GM19193 (cell line): ENCODE results near the gene DROSHA.

Experiments
- POLR2A ChIP-seq: IDR thresholded peaks from 4 replicates; pipeline ENCODE4 v1.6.1; 2011; ENCODE audit not compliant: insufficient read depth, insufficient read length; ENCODE audit errors: extremely low read depth

Gene DROSHA

GRCh38 chr5:31385774-31386537 lies 145.9 kb downstream of the DROSHA start:
- no peak for TF ChIP-seq POLR2A

- no peak for TF ChIP-seq POLR2A
Observed at GRCh38 chr5:31383734-31384133, 148.2 kb downstream of the DROSHA start.

DNA sequence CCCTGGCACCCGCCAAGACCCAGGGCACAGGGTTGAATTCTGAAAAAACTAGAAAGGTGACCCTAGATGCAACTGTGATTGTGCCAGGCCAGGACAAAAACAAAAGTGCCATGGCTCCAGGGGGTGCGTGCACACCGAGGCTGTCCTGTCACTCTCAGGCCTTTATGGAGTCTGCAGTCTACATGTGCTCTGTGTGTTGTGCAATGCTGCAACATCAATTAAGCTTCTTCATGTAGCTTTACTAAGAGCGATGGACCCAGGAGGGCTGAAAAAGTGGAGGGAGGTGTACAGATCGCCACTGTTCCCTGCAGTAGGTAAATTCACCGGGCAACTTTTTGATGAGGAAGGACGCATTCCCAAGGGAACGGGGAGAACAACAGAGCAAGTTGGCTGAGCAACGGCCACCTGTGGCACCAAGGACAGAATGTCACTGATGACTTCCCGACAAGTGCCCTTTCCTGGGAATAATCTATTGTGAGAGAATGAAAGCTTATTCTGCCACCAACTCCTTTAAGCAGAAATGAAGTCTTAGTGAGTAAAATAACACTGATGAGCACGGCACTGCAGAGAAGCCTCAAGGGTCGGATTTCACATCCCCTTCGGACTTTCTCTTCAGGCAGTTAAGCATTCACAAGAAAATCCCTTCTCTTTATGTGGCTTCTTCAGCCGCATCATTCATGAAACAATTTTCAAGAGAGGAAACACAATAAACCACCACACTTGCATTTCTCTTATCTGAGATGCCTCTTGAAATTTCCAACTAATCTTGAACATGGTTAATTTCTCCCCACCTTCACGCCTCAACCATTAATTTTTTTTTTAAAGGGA lies 149.6 kb downstream of the DROSHA start:
- TF ChIP-seq POLR2A = no peak

GRCh38 chr5:31381299-31381698 lies 150.6 kb downstream of the DROSHA start:
- TF ChIP-seq POLR2A = no peak

DNA sequence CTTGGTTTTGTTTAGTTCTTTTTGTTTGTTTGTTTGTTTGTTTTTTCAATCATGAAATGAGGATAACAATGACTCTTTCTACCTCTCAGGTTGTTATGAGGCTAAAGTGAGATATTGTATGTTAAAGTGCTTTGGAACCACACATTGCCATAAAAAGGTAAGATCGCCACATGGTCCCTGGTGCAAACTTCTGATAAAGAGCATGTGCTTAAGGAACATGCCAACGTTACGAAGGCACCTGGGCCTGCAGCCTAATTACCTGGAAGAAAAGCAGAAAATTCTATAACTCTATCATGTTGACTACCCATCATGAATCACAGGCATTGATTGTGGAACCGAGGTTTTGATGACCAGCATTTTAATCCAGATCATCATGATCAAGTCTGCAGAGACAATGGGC lies 151.8 kb downstream of the DROSHA start:
- TF ChIP-seq POLR2A = no peak

DNA sequence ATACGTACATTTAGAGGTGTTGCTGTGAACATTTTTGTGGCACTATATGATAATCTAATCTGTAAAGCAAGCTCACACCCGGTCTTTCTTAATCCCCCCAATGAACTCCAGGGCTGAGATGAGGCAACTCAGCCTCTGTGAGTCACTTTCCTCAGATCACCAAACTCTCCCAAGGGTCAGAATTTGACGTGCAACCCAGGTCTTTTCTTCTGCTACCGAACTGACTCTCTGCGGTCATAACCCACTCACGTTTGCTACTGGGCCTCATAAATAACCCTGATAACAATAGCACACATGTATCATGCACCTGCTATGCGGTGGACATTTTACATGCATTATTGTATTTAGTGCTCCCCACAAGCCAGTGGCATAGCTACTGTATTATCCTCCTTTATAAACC lies 153.1 kb downstream of the DROSHA start:
- TF ChIP-seq POLR2A = no peak

- TF ChIP-seq POLR2A = no peak
Observed at GRCh38 chr5:31378136-31378535, 153.8 kb downstream of the DROSHA start.

DNA sequence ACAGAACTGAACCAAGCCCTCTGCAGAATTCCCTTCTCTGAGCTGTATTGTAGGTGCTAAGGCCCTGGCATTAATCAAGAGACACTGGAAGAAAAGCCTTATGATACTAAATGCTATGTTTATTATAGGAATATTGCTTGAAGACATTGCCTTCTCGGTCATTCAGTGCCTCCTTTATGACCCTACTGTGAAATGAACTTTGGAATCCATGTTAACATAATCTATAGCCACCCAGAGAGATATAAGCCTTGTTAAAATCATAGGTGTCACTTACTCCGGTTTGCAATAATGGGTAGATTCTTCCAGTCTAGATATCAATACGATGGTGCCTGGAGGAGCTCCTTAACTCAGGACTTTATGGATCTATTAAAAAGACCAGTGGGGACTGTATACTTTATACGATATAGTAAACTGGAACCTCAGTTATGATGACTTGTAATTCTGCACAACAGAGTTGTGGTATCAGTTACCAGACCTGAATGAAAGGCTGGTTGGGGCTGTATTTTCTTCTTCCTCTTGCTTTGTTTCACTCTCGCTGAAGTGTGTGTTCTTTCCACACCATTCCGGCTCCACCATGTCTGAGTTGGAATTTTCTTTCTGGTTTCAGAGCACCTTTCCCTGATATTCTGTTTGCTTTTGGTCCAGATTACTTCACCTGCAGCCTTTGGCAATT lies 154.5 kb downstream of the DROSHA start:
- TF ChIP-seq POLR2A = no peak

DNA sequence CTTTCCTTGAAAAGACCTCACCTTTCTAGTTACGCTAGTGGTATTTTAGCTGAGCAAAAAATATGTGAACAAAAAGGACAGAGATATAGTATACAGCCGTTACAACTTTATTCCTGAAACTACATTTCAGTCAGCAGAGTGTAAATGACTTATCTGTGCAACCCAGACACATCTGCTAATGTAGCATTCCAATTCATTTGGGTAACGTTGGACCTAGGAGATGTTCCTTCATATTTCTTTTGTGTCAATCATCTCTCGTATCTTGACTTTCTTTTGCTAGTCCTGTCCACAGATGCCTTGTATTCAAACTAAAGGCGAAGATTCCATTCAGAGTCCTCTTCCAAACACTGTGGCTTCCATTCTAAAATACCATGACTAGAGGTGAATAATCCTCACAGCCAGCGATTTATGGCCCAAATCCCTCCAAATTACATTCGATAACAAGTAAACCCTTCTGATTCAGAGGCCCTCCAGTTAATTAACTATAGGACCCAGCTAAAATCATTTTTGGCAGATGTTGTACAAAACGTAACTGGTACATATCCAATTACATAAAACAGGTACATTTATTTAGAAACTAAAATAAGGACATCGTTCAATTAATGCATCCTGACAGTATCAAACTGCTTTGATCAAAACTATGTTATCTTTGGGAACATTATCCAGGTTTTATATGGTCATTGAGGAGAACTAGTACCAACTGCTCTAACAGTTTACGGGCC lies 155.7 kb downstream of the DROSHA start:
- no peak for TF ChIP-seq POLR2A

DNA sequence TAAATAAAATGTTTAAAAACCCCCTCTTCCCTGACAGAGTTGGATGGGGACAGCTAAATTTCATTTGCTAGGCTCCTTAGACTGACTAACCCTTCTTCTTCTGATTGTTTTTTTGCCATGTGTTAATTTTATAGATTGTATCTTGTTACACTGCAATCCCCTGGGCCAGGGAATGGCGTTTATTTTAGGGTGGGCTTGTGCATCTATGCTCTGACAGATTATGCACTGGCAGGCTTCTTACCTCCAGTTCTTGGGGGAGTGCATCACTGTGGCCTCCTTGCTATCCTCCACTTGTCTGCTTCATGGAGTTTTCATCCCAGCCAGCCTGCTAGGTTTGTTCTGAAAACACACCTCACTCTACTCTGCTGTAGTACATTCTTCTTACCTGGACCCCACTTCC lies 159.8 kb downstream of the DROSHA start:
- no peak for TF ChIP-seq POLR2A

GRCh38 chr5:31366941-31367340 lies 165.0 kb downstream of the DROSHA start:
- TF ChIP-seq POLR2A = no peak

- TF ChIP-seq POLR2A = no peak
Observed at GRCh38 chr5:31365776-31366175, 166.1 kb downstream of the DROSHA start.

- TF ChIP-seq POLR2A = no peak
Observed at GRCh38 chr5:31364881-31365636, 166.8 kb downstream of the DROSHA start.

DNA sequence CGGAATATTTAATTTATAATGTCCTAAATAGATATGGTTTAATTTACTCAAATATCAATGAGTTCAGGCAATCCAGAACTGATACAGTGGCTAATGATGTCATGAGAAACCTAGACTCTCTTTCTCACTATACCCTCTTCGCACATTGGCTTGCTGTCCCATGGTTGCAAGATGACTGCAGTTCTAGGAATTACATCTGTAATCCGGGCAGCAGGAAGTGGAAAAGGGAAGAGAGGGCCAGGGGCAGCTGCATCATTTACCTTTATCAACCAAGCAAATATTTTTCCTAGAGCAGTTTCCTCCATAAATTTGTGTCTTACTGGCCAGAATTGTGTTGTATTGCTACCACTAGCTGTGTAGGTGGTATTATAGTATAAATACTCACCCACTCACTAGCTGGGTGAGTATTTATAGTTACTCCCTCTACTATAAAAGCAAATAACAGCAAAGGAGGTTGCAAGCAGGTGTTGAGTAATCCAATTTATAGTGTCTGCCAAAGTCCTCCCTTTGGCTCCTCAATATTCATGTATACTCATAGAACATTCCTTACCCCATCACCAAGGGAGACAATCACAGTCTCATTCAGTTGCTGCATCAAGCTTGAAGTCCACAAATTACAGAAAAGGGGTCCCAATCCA lies 168.8 kb downstream of the DROSHA start:
- TF ChIP-seq POLR2A = no peak

DNA sequence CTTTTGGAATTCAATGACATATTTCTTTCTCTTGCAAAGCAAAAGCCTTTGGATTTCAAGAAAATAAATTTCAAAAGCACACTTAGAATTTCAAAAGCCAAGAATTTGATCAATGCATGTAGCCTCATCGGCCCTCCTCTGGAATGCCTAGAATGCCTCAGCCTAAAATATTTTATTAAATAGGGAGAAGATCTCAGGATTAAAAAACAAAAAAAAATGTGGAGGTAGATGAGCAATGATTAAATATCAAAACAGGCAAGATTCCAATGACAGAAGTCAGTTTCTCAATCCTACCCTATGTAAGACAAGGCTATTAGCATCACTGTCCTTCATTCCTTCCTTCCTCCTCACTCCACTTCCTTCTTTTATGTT lies 169.4 kb downstream of the DROSHA start:
- TF ChIP-seq POLR2A = no peak

- no peak for TF ChIP-seq POLR2A
Observed at GRCh38 chr5:31361234-31361633, 170.7 kb downstream of the DROSHA start.
